Epithelial cell of prostate (primary cell): ENCODE data around the gene CXXC5.
A peak's percentile ranks its signal among the peaks of the same experiment; 100 is the strongest.
"Not testable (repeated sequence)": the region's sequence is repeated elsewhere in the genome, so short reads cannot be mapped to it uniquely, and the experiment has no call there.

Experiments used
- DNase-seq: peaks from one replicate; pipeline ENCODE4 v3.0.0-alpha.2; 2011; ENCODE audit warnings: low read depth, low spot score
- H3K27ac ChIP-seq: fragments of 450-650 bp; 2 replicates; pipeline ENCODE4 v1.5.1; 2017; ENCODE audit warnings: mild to moderate bottlenecking

CXXC5 gene

DNA sequence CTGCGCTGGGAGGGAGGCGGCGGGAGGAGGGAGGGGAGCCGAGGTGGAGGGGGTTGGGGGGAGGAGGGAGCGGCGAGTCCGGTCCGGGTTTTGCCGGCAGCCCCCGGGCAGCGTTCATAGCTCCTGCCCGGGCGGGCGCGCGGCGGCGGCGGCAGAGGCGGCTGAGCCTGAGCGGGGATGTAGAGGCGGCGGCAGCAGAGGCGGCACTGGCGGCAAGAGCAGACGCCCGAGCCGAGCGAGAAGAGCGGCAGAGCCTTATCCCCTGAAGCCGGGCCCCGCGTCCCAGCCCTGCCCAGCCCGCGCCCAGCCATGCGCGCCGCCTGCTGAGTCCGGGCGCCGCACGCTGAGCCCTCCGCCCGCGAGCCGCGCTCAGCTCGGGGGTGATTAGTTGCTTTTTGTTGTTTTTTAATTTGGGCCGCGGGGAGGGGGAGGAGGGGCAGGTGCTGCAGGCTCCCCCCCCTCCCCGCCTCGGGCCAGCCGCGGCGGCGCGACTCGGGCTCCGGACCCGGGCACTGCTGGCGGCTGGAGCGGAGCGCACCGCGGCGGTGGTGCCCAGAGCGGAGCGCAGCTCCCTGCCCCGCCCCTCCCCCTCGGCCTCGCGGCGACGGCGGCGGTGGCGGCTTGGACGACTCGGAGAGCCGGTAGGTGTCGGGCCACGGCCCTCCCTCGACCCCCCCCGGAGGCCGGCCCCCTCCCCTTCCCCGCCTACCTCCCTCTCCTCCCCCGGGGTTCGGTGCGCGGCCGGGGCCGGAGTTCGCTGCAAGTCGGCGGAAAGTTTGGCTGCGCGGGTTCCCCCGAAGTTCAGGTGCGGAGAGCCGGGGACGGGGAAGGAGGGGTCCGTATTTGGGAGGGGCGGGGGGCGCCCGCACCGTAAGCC lies at the start of gene CXXC5:
Gene CXXC5, plus strand, starts transcription at position 145 of the 877 bp plus-strand sequence. CDS start 32,175 bp downstream, outside the sequence.
- DNase-seq: no peak
- H3K27ac ChIP-seq: no peak within 1 kb of the TSS

DNA sequence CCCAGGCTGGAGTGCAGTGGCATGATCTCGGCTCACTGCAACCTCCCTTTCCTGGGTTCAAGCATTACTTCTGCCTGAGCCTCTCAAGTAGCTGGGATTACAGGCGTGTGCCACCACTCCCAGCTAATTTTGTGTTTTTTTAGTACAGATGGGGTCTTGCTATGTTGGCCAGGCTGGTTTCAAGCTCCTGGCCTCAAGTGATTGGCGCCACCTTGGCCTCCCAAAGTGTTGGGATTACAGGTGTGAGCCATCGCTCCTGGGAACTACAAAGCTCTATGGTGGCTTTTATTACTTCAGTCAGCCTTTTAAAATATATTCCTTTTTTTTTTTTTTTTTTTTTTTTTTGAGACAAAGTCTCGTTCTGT lies 49.6 kb upstream of the CXXC5 start:
- not testable (repeated sequence) for DNase-seq
- H3K27ac ChIP-seq: peak overlapping the region; percentile 81

DNA sequence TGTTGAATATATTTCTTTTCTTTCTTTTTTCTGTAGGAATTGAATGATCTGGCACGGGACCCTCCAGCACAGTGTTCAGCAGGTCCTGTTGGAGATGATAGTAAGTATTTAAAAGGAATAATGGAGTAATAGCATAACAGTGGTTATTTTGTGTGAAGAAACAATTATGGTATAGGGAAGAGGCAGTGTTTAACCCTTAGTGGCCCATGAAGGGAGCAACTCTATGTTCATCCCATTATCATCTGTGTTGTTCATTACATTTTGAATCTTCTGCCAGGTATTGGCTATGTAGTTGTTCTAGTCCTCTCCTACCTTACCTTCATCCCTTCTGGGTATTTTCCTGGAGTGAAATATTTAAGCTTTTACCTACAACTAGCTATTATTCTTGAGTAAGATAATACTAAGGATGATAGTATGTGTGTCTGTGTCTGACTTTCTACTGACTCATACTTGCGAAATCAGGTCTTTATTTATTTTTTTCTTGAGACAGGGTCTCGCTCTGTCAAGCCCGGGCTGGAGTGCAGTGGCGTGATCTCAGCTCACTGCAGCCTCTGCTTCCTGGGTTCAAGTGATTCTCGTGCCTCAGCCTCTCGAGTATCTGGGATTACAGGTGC lies 47.7 kb upstream of the CXXC5 start:
- DNase-seq: no peak
- H3K27ac ChIP-seq: peak overlapping the region; percentile 81

GRCh38 chr5:139601429-139601828 lies 46.7 kb upstream of the CXXC5 start:
- no peak for DNase-seq
- peak overlapping the region; percentile 81 for H3K27ac ChIP-seq

DNA sequence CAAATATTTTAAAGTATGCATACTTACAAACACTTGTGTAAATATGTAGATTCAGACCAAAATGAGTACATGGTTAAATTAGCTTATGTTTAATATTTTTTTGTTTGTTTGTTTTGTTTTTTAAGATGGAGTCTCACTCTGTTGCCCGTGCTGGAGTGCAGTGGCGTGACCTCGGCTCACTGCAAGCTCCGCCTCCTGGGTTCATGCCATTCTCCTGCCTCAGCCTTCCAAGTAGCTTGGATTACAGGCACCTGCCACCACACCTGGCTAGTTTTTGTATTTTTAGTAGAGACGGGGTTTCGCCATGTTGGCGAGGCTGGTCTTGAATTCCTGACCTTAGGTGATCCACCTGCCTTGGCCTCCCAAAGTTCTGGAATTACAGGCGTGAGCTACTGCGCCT lies 46.2 kb upstream of the CXXC5 start:
- DNase-seq: not testable (repeated sequence)
- peak overlapping the region; percentile 81 for H3K27ac ChIP-seq

DNA sequence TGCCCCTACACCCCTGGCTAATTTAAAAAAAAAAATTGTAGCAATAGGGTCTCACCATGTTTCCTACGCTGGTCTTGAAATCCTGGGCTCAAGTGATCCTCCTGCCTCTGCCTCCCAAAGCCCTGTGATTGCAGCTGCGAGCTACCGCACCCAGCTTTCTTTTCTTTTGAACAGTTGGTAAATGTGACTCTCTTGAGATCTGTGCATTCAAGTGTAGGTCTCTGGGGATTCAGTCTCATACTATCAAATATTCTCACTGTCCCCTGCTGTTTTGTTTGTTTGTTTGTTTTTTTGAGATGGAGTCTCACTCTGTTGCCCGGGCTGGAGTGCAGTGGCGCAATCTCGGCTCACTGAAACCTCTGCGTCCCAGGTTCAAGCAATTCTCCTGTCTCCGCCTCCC lies 42.3 kb upstream of the CXXC5 start:
- H3K27ac ChIP-seq: no peak overlapping the region
- DNase-seq: no peak

- no peak overlapping the region for H3K27ac ChIP-seq
These were observed 36.2 kb upstream of the CXXC5 start for GRCh38 chr5:139611703-139612584.

DNA sequence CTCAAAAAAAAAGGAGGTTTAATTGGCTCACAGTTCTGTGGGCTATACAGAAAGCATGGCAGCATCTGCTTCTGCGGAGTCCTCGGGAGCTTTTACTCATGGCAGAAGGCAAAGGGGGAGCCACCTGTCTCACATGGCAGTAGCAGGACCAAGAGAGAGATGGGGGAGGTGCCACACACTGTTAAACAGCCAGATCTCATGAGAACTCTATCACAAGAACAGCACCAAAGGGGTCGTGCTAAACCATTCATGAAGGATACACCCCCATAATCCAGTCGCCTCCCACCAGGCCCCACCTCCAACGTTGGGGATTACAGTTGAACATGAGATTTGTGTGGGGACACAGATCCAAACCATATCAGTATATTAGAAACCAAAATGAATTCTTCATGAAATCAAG lies 28.3 kb upstream of the CXXC5 start:
- no peak for DNase-seq

More at GRCh38 chr5:139611703-139612584, 36.2 kb upstream of the CXXC5 start:
- no peak for DNase-seq

DNA sequence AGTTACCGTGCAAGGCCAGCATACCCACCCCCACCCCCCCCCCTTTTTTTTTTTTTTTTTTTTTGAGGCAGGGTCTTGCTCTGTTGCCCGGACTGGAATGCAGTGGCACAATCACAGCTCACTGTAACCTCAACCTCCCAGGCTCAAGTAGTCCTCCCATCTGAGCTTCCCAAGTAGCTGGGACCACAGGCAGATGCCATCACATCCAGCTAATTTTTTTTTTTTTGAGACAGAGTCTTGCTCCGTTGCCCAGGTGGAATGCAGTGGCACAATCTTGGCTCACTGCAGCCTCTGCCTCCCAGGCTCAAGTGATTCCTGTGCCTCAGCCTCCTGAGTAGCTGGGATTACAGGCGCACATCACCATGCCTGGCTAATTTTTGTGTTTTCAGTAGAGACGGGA lies 22.8 kb upstream of the CXXC5 start:
- not testable (repeated sequence) for H3K27ac ChIP-seq, DNase-seq

More for the DNA sequence above, 28.3 kb upstream of the CXXC5 start:
- H3K27ac ChIP-seq: no peak overlapping the region

GRCh38 chr5:139630855-139631254 lies 17.3 kb upstream of the CXXC5 start:
- DNase-seq: no peak
- H3K27ac ChIP-seq: no peak overlapping the region

GRCh38 chr5:139631520-139632165 lies 16.5 kb upstream of the CXXC5 start:
- H3K27ac ChIP-seq: no peak overlapping the region
- DNase-seq: no peak

- DNase-seq: no peak
- H3K27ac ChIP-seq: no peak overlapping the region
These were observed 14.7 kb upstream of the CXXC5 start for GRCh38 chr5:139633295-139634027.

DNA sequence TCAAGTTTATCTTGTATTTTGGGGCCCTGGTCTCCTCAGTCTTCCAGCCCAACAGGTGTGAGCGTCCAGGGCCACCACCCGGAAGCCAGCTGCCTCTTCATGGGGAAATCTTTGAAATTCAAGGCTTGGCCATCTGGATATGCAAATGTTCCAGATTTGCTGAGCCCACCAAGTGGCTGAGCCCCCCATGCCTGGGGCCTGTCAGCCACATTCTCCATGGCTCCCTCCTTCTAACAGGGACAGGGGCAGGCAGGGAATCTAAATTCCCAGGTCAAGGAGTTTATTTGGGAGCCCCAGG lies 14.2 kb upstream of the CXXC5 start:
- no peak overlapping the region for H3K27ac ChIP-seq
- no peak for DNase-seq

GRCh38 chr5:139634541-139634940 lies 13.6 kb upstream of the CXXC5 start:
- no peak for DNase-seq
- no peak overlapping the region for H3K27ac ChIP-seq

- DNase-seq: no peak
- peak overlapping the region; percentile 55 for H3K27ac ChIP-seq
These were observed 13.0 kb upstream of the CXXC5 start for GRCh38 chr5:139635191-139635590.

DNA sequence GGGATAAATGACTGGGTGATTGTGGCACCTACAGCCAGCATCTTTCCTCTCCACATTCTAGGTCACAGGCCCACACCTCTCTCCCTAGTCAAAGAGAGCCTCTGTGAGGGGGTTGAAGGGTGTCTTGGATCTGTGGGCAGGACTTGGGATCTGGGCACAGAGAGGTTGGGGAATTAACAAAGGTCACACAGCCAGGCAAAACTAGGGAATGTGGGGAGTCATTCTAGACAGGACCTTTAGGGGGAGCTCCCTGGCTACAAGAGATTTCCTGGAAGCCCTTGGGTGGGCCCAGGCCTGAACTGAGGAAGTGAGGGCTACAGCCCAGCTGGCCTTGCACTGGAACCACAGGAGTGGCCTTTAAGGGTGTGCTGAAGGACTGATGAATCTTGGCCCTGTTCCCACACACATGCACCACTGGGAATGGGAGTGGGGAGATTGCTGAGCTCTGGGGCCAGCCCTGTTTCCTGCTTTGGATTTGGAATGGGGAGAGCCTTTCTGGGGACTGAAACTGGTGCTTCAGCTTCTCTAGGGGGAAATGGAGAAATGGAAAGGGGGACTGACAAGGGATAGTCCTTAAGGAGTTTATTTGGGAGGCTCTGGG lies 12.4 kb upstream of the CXXC5 start:
- H3K27ac ChIP-seq: peak overlapping the region; percentile 55
- no peak for DNase-seq

DNA sequence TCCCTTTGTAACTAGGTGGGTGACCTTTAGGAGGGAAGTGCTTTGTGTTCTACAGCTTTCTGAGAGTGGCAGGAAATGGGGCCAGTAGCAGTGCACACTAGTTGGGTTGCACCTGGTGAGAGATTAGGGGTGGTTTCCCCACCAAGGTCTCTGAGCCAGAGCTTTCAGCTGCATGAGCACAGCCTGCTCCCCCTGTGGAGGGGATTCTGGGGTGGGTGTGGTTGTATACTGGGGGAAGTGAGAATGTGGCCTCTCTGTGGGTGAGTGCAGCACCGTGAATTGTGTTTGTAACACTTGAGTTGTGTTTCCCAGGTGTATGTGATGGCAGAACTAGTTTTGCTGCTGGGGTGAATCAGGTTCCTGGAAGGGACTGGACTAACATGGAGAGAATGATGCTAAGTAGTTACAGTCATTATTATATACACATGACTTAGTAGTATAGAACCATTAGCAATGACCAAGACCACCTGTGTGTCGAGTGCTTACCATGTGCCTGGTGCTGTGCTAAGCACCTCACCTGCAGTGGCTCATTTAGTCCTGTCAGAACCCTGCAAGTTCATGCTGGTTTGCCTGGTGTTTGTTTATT lies 11.8 kb upstream of the CXXC5 start:
- DNase-seq: no peak
- peak overlapping the region; percentile 55 for H3K27ac ChIP-seq

GRCh38 chr5:139636975-139637408 lies 11.2 kb upstream of the CXXC5 start:
- H3K27ac ChIP-seq: peak overlapping the region; percentile 55

More at GRCh38 chr5:139636975-139637408, 11.2 kb upstream of the CXXC5 start:
- DNase-seq: no peak
